Loucy (cell line): ENCODE results near the gene ZIC1.
A peak's percentile ranks its signal among the peaks of the same experiment; 100 is the strongest.

Experiments used
- H2AFZ ChIP-seq: fragments of 200-600 bp; sonication (generic); 2 replicates; pipeline ENCODE4 v1.6.0; 2016; ENCODE audit warnings: antibody characterized with exemption, mild to moderate bottlenecking, low read length, moderate library complexity
- H3F3A ChIP-seq: fragments of 200-600 bp; 2 replicates; pipeline ENCODE4 v1.6.0; 2016; ENCODE audit warnings: antibody characterized with exemption, low read depth, mild to moderate bottlenecking
- H3K27me3 ChIP-seq: fragments of 200-600 bp; sonication (generic); 2 replicates; pipeline ENCODE4 v1.6.1; 2014; ENCODE audit warnings: low read length, mild to moderate bottlenecking; ENCODE audit not compliant: insufficient read depth, poor library complexity, severe bottlenecking
- H3K36me3 ChIP-seq: fragments of 200-600 bp; sonication (generic); 2 replicates; pipeline ENCODE4 v1.6.1; 2016; ENCODE audit warnings: low read length; ENCODE audit not compliant: insufficient read depth
- H3K4me1 ChIP-seq: fragments of 200-600 bp; sonication (generic); 2 replicates; pipeline ENCODE4 v1.5.1; 2014; ENCODE audit warnings: low read length, mild to moderate bottlenecking; ENCODE audit not compliant: insufficient read depth, poor library complexity, severe bottlenecking
- H3K4me2 ChIP-seq: fragments of 200-600 bp; sonication (generic); 2 replicates; pipeline ENCODE4 v1.6.0; 2014; ENCODE audit warnings: antibody characterized with exemption, low read length, low read depth, mild to moderate bottlenecking; ENCODE audit not compliant: poor library complexity, severe bottlenecking
- H3K4me3 ChIP-seq: fragments of 200-600 bp; sonication (generic); 2 replicates; pipeline ENCODE4 v1.5.1; 2014; ENCODE audit warnings: low read length, mild to moderate bottlenecking, mixed read lengths; ENCODE audit not compliant: poor library complexity, severe bottlenecking
- H3K79me2 ChIP-seq: fragments of 200-600 bp; sonication (generic); 2 replicates; pipeline ENCODE4 v1.6.1; 2014; ENCODE audit warnings: low read length; ENCODE audit not compliant: insufficient read depth
- H3K9ac ChIP-seq: fragments of 200-600 bp; sonication (generic); 2 replicates; pipeline ENCODE4 v1.6.0; 2014; ENCODE audit warnings: mild to moderate bottlenecking, low read depth, low read length, moderate library complexity; ENCODE audit not compliant: poor library complexity, severe bottlenecking
- H3K9me2 ChIP-seq: fragments of 200-600 bp; sonication (generic); replicated peaks from 2 replicates; pipeline ENCODE4 v1.6.1; 2016; ENCODE audit warnings: low read depth, low read length, mixed read lengths
- H3K9me3 ChIP-seq: fragments of 200-600 bp; sonication (generic); 2 replicates; pipeline ENCODE4 v1.6.1; 2014; ENCODE audit warnings: mild to moderate bottlenecking, antibody characterized with exemption, low read length, low read depth; ENCODE audit not compliant: insufficient read depth
- H4K20me1 ChIP-seq: fragments of 200-600 bp; sonication (generic); 2 replicates; pipeline ENCODE4 v1.6.0; 2014; ENCODE audit warnings: antibody characterized with exemption, low read length, mild to moderate bottlenecking; ENCODE audit not compliant: insufficient read depth, poor library complexity, severe bottlenecking
- CTCF ChIP-seq: fragments of 200-600 bp; sonication (generic); conservative IDR thresholded peaks from 2 replicates; pipeline ENCODE4 v1.5.1; 2014; ENCODE audit warnings: mild to moderate bottlenecking, antibody characterized with exemption, low read length
- EZH2phosphoT487 ChIP-seq: fragments of 200-600 bp; IDR thresholded peaks from 2 replicates; pipeline ENCODE4 v1.6.1; 2018; ENCODE audit warnings: antibody characterized with exemption, mild to moderate bottlenecking, moderate library complexity, borderline replicate concordance

Gene ZIC1

GRCh38 chr3:147361454-147362420 lies 47.4 kb upstream of the ZIC1 start:
- Histone ChIP-seq H3K79me2 (no peaks in the 10 kb centered on the region), H4K20me1 (no peaks in the 10 kb centered on the region), H3K9me3 (no peaks in the 10 kb centered on the region), H3K9ac (no peak overlapping the region), H3K4me2 (no peak overlapping the region), H3K4me1 (no peaks in the 10 kb centered on the region), H2AFZ (no peak overlapping the region), H3K4me3 (no peak overlapping the region), H3K36me3 (no peaks in the 10 kb centered on the region), H3F3A (no peaks in the 10 kb centered on the region), H3K9me2 (no peaks in the 10 kb centered on the region), H3K27me3 (no peaks in the 10 kb centered on the region)
- peak; percentile 92 for TF ChIP-seq CTCF
- TF ChIP-seq EZH2phosphoT487, result no peak

GRCh38 chr3:147364771-147365170 lies 44.4 kb upstream of the ZIC1 start:
- no peaks in the 10 kb centered on the region for H3K4me1 ChIP-seq
- H3K9me3 ChIP-seq, result no peaks in the 10 kb centered on the region
- H3F3A ChIP-seq, result no peaks in the 10 kb centered on the region
- peaks cover 17% of the 10 kb centered on the region for H3K27me3 ChIP-seq
- H3K79me2 ChIP-seq, result no peaks in the 10 kb centered on the region
- no peak overlapping the region for H3K4me2 ChIP-seq
- TF ChIP-seq CTCF, result no peak
- TF ChIP-seq EZH2phosphoT487, result no peak
- H2AFZ ChIP-seq, result no peak overlapping the region
- H3K9ac ChIP-seq, result no peak overlapping the region
- no peak overlapping the region for H3K4me3 ChIP-seq
- H4K20me1 ChIP-seq, result no peaks in the 10 kb centered on the region
- H3K9me2 ChIP-seq, result no peaks in the 10 kb centered on the region
- H3K36me3 ChIP-seq, result no peaks in the 10 kb centered on the region

GRCh38 chr3:147365196-147366115 lies 43.7 kb upstream of the ZIC1 start:
- Histone ChIP-seq H4K20me1 (no peaks in the 10 kb centered on the region), H3K4me1 (no peaks in the 10 kb centered on the region), H2AFZ (no peak overlapping the region), H3K4me3 (no peak overlapping the region), H3K9ac (no peak overlapping the region), H3K36me3 (no peaks in the 10 kb centered on the region), H3K4me2 (no peak overlapping the region), H3K9me3 (no peaks in the 10 kb centered on the region), H3K79me2 (no peaks in the 10 kb centered on the region), H3K27me3 (peaks cover 17% of the 10 kb centered on the region), H3K9me2 (no peaks in the 10 kb centered on the region), H3F3A (no peaks in the 10 kb centered on the region)
- TF ChIP-seq CTCF (no peak), EZH2phosphoT487 (no peak)
